BLaER1 (cell line): ENCODE results near the gene PRR29.
"Not testable (repeated sequence)": the region's sequence is repeated elsewhere in the genome, so short reads cannot be mapped to it uniquely, and the experiment has no call there.

Source experiments
- H3K27ac ChIP-seq: shearing (Covaris generic); formaldehyde crosslinking; 2 replicates; pipeline ENCODE4 v1.8.1; 2022
- H3K27me3 ChIP-seq: shearing (Covaris generic); formaldehyde crosslinking; 2 replicates; pipeline ENCODE4 v1.8.1; 2022
- H3K36me3 ChIP-seq: shearing (Covaris generic); formaldehyde crosslinking; 2 replicates; pipeline ENCODE4 v1.8.1; 2022
- H3K4me1 ChIP-seq: shearing (Covaris generic); formaldehyde crosslinking; 2 replicates; pipeline ENCODE4 v1.8.1; 2022
- H3K4me2 ChIP-seq: shearing (Covaris generic); formaldehyde crosslinking; 2 replicates; pipeline ENCODE4 v1.8.1; 2022
- H3K4me3 ChIP-seq: shearing (Covaris generic); formaldehyde crosslinking; 2 replicates; pipeline ENCODE4 v1.8.1; 2022
- H3K9ac ChIP-seq: shearing (Covaris generic); formaldehyde crosslinking; 2 replicates; pipeline ENCODE4 v1.8.1; 2022
- H3K9me3 ChIP-seq: shearing (Covaris generic); formaldehyde crosslinking; 2 replicates; pipeline ENCODE4 v1.8.1; 2022
- H4K20me1 ChIP-seq: shearing (Covaris generic); formaldehyde crosslinking; 2 replicates; pipeline ENCODE4 v1.8.1; 2022
- Cebpa-rat ChIP-seq: shearing (Covaris generic); IDR thresholded peaks from 2 replicates; pipeline ENCODE4 v1.8.1; 2022

Gene PRR29

DNA sequence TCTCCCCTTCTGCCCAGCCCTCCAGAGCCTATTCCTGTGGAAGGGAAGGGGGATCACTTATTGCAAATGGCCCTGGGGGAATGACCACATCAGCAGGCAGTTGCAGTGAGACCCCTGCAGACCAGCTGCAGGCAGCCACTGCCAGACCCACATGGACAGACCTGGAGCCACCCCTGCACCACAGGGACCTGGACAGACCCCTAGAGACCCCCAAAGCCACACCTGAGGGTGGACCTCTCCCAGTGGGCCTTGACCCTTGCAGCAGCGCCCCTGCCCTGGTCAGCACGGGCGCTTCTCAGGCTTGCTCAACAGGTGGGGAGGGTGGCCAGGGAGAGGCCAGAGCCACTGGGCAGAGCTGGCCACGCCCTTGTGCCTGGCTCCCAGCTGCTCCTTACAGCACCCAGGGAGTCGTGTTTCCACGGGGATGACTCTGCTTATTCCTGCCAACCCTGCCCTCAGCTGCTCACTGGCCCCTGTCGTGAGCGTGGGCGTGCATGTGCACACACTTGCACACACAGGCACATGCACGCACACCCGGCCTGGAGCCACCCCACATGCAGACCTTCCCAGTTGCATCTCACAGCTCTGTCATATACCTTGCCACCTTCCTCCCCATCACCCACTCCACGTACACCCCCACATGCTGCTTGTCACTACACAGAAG, 24.1 kb upstream of the PRR29 start:
- no peak overlapping the region for H3K27ac ChIP-seq
- no peak for TF ChIP-seq Cebpa-rat
- H3K4me3 ChIP-seq = no peak overlapping the region
- H3K4me2 ChIP-seq = peak overlapping the region; percentile 39
- peaks cover 57% of the 10 kb centered on the region for H3K4me1 ChIP-seq
- H3K27me3 ChIP-seq = no peaks in the 10 kb centered on the region
- H3K36me3 ChIP-seq = no peaks in the 10 kb centered on the region
- H4K20me1 ChIP-seq = no peaks in the 10 kb centered on the region
- H3K9me3 ChIP-seq = no peaks in the 10 kb centered on the region
- no peak overlapping the region for H3K9ac ChIP-seq

DNA sequence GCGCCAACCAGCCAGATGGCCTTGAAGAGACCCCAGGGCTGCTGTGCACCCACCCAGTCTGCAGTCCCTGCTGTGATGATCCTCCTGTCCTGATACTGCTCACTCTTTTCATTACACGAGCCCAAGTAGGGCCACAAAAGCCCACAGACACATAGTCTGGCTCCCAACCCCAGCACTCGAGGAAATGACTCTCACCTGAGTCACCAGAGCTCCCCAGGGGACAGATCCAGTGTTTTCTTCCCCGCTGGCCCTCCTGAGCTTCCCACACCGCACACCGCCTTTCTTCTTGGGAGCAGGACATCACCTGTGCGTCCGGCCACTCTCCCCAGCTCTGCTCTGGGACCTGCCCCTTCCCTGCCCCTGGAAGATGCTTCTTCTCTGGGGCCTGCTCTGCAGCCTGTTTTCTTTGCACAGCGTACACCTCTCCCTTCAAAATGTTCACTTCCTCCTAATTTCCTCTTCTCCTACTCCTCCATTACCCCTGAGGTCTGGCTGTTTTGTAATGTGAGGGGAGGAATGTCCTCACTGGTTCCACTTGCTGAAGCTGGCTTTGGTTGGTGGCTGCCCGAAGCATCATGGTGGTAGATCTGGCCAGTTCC, 23.5 kb upstream of the PRR29 start:
- Histone ChIP-seq H3K27me3 (no peaks in the 10 kb centered on the region), H3K36me3 (no peaks in the 10 kb centered on the region), H4K20me1 (no peaks in the 10 kb centered on the region), H3K4me1 (peaks cover 63% of the 10 kb centered on the region), H3K4me3 (no peak overlapping the region), H3K4me2 (peak overlapping the region; percentile 39), H3K9me3 (no peaks in the 10 kb centered on the region), H3K27ac (no peak overlapping the region), H3K9ac (no peak overlapping the region)
- no peak for TF ChIP-seq Cebpa-rat

DNA sequence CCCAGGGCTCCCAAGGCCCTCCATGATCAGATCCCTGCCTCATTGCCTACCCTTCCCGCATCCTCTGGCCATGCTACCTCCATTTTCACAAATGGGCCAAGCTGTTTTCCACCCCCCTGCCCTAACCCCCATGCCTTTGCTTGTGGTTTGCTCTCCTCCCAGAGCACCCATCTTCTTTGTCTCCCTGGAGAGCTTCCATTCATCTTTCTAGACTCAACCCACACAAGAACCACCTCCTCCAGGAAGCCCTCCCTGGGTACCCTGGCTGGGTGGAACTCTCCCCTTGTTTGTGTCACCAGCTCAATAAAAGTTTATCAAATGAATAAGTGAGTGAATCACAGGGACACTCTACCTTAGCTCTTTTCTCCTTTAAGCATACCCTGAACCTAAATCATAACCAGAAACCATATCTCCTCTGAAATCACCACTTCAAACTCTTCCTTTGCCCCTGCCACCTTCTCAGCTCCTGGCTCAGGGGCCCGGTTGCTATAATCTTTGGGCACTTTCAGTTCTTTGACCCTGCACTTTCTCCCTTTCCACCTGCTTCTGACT, 22.5 kb upstream of the PRR29 start:
- H3K9ac ChIP-seq = no peak overlapping the region
- H3K36me3 ChIP-seq = no peaks in the 10 kb centered on the region
- no peaks in the 10 kb centered on the region for H4K20me1 ChIP-seq
- no peak overlapping the region for H3K4me3 ChIP-seq
- no peak for TF ChIP-seq Cebpa-rat
- peaks cover 67% of the 10 kb centered on the region for H3K4me1 ChIP-seq
- H3K4me2 ChIP-seq = peak overlapping the region; percentile 39
- no peaks in the 10 kb centered on the region for H3K27me3 ChIP-seq
- H3K9me3 ChIP-seq = no peaks in the 10 kb centered on the region
- no peak overlapping the region for H3K27ac ChIP-seq

DNA sequence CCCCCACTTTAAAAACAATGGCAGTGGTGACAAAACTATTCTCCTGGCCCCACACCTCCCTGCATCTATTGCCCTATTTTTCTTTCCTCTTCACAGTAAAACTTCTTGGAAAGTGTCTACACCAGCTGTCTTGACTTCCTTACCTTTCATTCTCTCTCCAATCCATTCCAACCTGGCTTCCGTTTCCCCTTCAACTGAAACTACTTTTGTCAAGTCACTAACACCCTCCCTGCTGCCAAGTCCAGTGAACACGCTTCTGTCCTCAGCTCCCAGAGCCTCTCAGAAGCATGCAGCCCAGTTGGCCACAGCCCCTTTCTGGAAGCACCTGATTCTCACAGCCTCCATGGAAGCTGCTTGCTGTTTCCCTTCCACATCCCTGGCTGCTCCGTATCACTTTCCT, 21.4 kb upstream of the PRR29 start:
- H3K9me3 ChIP-seq = peaks cover 8% of the 10 kb centered on the region
- H4K20me1 ChIP-seq = no peaks in the 10 kb centered on the region
- H3K9ac ChIP-seq = no peak overlapping the region
- peaks cover 67% of the 10 kb centered on the region for H3K4me1 ChIP-seq
- no peak for TF ChIP-seq Cebpa-rat
- no peak overlapping the region for H3K4me3 ChIP-seq
- no peaks in the 10 kb centered on the region for H3K36me3 ChIP-seq
- no peaks in the 10 kb centered on the region for H3K27me3 ChIP-seq
- peak overlapping the region; percentile 39 for H3K4me2 ChIP-seq
- no peak overlapping the region for H3K27ac ChIP-seq

DNA sequence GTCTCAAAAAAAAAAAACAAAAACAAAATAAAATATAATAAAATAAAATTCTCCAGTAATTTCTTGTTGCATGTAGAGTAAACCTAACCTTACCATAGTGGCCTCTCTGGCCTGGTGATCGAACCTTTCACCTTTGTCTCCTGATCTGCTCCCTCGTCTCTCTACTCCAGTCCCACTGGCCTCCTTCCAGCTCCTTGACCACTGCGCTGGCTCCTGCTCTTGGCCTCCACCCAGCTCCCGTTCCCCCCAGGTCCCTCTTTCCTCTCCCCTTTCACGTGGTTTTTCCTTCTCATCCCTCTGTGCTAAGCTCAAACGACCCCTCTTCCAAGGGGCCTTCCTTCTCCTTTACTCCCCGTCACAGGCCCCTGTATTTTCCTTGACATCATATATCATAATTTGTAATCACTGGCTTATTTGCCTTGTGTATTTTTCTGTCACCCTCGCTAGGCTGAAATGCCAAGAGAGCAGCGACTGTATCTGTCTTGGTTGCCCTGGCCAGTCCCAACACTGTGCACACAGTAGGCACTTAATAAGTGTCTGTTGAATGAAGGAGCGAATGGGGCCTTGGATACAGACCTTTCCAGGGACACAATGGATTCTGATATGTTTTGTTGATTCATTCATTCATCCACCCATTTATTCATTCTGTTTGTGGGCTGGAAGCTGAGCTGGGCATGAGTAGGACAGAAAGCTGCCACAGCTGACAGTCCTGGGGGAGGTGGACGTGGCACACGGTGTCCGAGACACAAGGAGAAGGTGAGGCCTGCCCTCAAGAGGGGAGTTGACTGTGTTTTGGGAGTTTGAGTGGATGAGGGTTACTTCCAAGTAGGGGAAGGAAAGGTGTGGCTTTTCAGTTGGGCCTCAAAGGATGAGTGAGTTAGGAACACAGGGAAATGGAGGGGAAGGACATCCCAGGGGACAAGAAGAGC, 19.6 kb upstream of the PRR29 start:
- Histone ChIP-seq H3K4me1 (peaks cover 73% of the 10 kb centered on the region), H3K9ac (peak overlapping the region; percentile 56), H3K36me3 (no peaks in the 10 kb centered on the region), H3K27ac (peak overlapping the region; percentile 82), H3K4me3 (no peak overlapping the region), H3K4me2 (peak overlapping the region; percentile 80), H3K27me3 (no peaks in the 10 kb centered on the region), H4K20me1 (no peaks in the 10 kb centered on the region), H3K9me3 (peaks cover 22% of the 10 kb centered on the region)
- no peak for TF ChIP-seq Cebpa-rat

DNA sequence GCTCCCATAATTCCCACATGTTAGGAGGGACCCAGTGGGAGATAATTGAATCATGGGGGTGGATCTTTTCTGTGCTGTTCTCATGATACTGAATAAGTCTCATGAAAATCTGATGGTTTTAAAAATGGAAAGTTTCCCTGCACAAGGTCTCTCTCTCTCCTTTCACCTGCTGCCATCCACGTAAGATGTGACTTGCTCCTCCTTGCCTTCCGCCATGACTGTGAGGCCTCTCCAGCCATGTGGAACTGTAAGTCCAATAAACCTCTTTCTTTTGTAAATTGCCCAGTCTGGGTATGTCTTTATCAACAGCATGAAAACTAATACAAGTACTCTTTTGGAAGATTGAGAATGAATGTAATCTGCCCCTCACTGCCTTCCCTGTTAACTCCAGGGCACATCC, 15.5 kb upstream of the PRR29 start:
- H3K27ac ChIP-seq, H4K20me1 ChIP-seq, H3K36me3 ChIP-seq, H3K4me3 ChIP-seq, H3K27me3 ChIP-seq, H3K9ac ChIP-seq: not testable (repeated sequence)
- Histone ChIP-seq H3K4me2 (peak overlapping the region; percentile 90; the same call in 1 of the 2 replicates), H3K4me1 (peaks cover 73% of the 10 kb centered on the region), H3K9me3 (peaks cover 22% of the 10 kb centered on the region)

DNA sequence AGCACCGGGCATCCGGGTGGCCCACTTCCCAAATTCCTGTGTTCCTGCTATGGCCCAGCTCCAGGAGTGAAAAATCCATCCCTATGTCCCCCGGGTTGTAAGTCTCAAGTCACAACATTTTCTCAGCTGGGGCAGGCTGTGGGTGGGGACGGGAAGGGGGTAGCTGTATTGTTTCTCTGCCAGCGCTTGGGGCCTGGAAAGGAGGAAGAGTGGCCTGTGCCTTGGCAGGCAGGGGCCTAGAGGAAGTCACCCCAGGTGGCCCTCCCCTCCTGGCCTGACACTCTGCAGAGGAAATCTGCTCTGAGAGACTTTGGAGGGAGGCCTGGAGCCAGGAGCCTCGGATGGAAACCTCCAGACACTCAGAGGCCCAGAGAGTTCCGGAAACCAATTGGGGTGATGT, 14.8 kb upstream of the PRR29 start:
- Histone ChIP-seq H3K4me3 (no peak overlapping the region), H3K9me3 (peaks cover 22% of the 10 kb centered on the region), H3K4me1 (peaks cover 73% of the 10 kb centered on the region), H3K27ac (peak overlapping the region; percentile 48), H3K9ac (no peak overlapping the region), H3K36me3 (no peaks in the 10 kb centered on the region), H4K20me1 (no peaks in the 10 kb centered on the region), H3K4me2 (peak overlapping the region; percentile 90), H3K27me3 (no peaks in the 10 kb centered on the region)
- TF ChIP-seq Cebpa-rat = no peak

DNA sequence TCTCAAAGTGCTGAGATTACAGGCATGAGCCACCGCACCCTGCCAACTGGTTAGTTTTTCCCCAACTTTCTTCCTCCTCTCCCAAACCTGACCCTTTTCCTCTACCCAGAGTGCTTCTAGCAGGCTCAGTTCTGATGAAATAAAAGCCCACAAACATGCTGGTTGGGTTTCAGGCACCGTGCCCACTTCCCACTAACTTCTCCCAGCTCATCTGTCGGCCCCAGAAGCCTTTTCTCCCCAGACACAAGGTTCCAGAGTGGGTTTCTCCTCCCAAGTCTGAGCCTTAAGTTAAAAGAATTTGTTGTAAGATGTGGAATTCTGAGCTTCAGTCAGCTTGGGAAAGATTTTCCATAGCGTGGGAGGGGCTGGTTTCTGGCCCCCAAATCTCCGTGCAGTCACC, 13.9 kb upstream of the PRR29 start:
- Histone ChIP-seq H3K9me3 (peaks cover 22% of the 10 kb centered on the region), H3K36me3 (no peaks in the 10 kb centered on the region), H3K4me1 (peaks cover 73% of the 10 kb centered on the region), H3K9ac (no peak overlapping the region), H3K27ac (peak overlapping the region; percentile 76), H3K4me3 (no peak overlapping the region), H3K27me3 (no peaks in the 10 kb centered on the region), H4K20me1 (no peaks in the 10 kb centered on the region), H3K4me2 (peak overlapping the region; percentile 90; the same call in 1 of the 2 replicates)
- TF ChIP-seq Cebpa-rat = no peak

DNA sequence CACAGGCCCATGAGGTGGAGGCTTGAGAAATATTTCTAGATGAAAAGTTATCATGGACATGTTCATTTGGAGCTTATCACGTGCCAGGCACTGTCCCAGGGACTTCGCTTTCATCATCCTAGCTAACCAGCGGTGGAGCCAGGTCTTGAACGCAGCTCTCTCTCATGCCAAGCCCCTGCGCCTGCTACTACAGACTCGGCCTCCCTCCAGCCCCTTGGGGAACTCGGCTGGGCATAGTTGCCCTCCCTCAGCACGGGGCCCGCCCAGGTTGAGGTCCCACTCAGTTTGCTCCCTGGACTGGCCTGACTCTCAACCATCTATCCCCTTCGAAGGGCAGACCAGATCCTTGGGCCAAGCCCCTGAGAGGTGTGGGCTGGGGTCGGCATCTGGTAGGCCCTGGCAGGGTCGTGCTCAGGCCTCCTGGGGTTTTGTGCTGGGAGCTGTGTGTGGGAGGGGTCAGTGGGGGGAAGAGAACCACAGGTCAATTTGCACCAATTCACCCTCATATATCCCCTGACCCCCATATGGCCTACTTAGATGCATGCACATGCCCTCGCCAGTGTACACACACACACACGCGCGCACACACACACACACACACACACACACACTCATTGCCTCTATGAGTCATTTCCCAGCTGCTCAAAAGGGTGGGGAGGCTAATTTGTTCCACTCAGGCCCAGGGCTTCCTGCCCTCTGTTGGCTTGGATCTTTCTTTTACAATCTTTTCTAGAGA, 13.3 kb upstream of the PRR29 start:
- Histone ChIP-seq H3K36me3 (no peaks in the 10 kb centered on the region), H3K9me3 (peaks cover 22% of the 10 kb centered on the region), H3K27me3 (no peaks in the 10 kb centered on the region), H3K9ac (no peak overlapping the region), H4K20me1 (no peaks in the 10 kb centered on the region), H3K4me3 (no peak overlapping the region), H3K27ac (peak overlapping the region; percentile 76), H3K4me1 (peaks cover 73% of the 10 kb centered on the region), H3K4me2 (peak overlapping the region; percentile 90)
- no peak for TF ChIP-seq Cebpa-rat
